22Rv1 (cell line): ENCODE measurements around the gene MBP.

Experiments used
- H3K27ac ChIP-seq: fragments of 450-650 bp; 2 replicates; pipeline ENCODE4 v1.5.1; 2017
- CTCF ChIP-seq: fragments of 450-650 bp; IDR thresholded peaks from 2 replicates; pipeline ENCODE4 v1.5.1; 2017; ENCODE audit warnings: mild to moderate bottlenecking
- ZFX ChIP-seq: fragments of 450-650 bp; IDR thresholded peaks from 2 replicates; pipeline ENCODE4 v1.6.1; 2017; ENCODE audit warnings: antibody characterized with exemption, borderline replicate concordance

MBP gene

GRCh38 chr18:77168811-77169311, 36.3 kb upstream of the MBP start:
- TF ChIP-seq CTCF (no peak), ZFX (no peak)
- no peak overlapping the region for H3K27ac ChIP-seq

- TF ChIP-seq ZFX (no peak), CTCF (no peak)
- H3K27ac ChIP-seq: no peak overlapping the region
Measured at GRCh38 chr18:77167251-77167650, 34.7 kb upstream of the MBP start.

- no peak overlapping the region for H3K27ac ChIP-seq
- TF ChIP-seq ZFX (no peak), CTCF (no peak)
Measured at GRCh38 chr18:77166523-77166922, 33.9 kb upstream of the MBP start.

GRCh38 chr18:77165503-77166188, 33.1 kb upstream of the MBP start:
- TF ChIP-seq ZFX: no peak
- no peak for TF ChIP-seq CTCF

GRCh38 chr18:77164763-77165485, 32.3 kb upstream of the MBP start:
- TF ChIP-seq ZFX: no peak
- no peak for TF ChIP-seq CTCF
- no peak overlapping the region for H3K27ac ChIP-seq

More at GRCh38 chr18:77165503-77166188, 33.1 kb upstream of the MBP start:
- H3K27ac ChIP-seq: no peak overlapping the region

- H3K27ac ChIP-seq: no peak overlapping the region
- no peak for TF ChIP-seq CTCF
- no peak for TF ChIP-seq ZFX
Measured at GRCh38 chr18:77164026-77164425, 31.4 kb upstream of the MBP start.

- TF ChIP-seq ZFX: no peak
- no peak for TF ChIP-seq CTCF
- no peak overlapping the region for H3K27ac ChIP-seq
Measured at GRCh38 chr18:77162580-77162979, 30.0 kb upstream of the MBP start.
